ENCODE measurements around the gene TLE7.

Gene TLE7

DNA sequence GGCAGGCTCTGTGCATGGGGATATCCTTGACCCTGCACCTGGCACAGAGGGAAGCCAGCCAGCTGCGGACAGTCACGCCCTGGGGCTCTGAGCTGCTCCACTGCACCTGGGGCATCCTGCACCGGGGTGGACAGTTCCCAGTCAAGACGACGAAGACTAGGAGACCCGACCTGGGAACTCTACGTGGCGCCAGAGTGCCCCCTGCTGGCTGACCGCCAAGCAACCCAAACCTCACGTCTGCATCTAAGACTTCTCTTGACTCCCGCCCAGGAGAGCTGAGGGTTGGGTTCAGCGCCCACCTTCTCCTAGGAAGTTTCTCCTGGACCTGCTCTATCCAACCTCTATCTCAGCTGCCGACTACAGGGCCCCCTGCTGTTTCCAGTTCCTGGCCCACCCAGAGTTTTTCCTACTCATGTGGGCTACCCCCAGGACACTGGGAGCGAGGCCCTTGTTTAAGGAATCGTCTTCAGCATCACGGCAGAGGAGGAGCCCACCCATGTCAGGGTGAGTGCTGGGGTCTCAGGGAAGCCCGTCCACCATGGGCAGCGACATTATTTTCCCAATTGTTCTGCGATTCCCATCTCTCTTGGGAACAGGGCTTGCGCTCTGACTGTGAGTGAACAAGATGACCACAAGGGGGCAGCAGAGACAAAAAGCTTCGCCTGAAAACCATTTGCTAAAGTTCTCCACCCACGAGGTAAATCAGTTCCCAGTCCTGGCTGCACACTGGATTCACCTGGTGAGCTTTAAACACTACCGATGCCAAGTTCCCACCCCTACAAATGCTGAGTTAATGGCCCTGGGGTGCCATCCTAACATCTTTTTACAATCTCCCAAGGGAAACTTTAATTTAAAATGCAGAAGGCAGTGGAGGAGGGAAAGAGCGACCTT, 29.3 kb downstream of the TLE7 start:
- DNase-seq (ENCODE audit: low read depth in 2 of 2), result peak; percentile 38 to 45

DNA sequence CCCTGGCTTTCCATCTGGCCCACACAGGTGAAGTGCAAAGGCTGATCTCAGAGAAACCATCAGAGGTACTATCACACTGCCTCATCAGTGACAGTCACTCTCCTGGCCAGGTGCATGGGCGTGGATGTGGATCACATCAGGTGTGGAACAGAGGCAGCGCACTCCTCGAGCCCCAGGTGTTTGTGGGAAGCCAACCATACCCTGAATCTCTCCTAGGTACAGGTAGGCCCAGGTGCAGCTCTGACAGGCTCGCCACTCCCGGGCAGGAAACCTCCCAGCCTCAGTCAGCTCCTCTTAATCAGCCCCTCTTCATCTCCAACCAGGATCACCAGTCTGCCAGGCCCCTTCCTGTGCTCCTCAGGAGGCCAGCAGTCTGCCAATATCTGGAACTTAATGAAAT, 31.7 kb downstream of the TLE7 start:
- no peak for DNase-seq (ENCODE audit: low read depth in 2 of 2)

DNA sequence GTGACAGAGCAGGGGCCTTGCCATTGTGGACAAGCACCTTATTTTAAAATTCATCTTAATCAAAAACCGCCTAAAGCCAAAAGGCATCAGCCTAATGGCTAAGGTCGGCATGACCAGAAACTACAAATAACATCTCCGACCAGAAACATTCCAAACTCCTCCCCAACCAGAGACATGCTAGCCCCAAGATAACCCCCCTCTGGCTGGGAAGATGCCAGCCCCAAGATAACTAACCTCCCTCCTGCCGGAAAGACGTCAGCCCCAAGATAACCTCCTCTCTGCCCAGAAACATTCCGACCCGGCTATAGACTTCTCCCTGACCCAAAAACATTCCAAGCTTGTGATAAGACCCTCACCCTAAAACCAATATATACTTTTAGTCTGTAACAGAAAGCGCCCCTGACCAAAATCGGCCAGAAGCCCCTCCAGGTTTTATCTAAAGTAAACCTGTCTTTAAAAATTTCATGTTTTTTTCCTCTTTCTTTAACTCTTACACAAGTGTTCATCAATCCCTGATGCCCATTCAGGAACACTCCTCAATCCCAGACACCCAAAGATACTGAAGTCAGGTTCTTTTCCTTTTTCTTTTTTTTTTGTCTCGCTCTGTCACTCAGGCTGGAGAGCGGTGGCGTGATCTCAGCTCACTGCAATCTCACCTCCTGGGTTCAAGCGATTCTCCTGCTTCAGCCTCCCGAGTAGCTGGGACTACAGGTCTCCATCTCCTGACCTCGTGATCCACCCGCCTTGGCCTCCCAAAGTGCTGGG, 32.7 kb downstream of the TLE7 start:
- DNase-seq (ENCODE audit: low read depth in 2 of 2), result no peak

DNA sequence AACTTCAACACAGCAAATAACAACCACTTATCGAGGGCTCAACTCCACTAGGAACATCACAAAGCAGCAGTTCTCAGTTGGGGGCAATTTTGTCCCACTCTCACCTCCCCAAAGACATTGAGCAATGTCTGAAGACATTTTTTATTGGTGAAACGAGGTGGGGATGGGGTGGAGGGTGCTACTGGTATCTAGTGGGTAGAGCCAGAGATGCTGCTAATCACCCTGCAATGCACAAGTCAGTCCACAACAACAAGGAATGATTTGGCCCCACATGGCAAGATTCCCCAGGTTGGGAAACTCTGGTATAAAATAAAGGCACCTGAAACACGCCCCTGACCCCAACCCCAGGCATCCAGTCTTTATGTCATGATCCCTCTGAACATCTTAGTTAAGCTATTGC, 33.3 kb downstream of the TLE7 start:
- no peak for DNase-seq (ENCODE audit: low read depth in 2 of 2)

DNA sequence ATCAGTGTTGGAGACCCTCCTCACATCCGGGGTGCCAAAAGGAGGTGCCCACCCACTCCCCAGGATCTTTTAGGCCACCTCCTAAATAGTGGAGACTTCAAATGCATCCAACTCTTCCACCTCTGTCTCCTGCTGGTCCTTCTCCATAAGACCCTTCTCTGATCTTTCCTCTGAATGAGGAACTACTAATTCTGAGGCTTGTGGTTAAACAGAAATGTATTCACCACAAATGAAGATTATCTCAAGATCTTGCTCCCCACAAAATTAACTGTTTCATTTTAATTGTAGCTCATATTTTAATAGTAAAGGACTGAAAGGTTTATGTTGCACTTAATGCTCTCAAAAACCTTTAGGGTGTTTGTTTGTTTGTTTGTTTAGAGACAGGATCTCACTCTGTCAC, 34.1 kb downstream of the TLE7 start:
- no peak for DNase-seq (ENCODE audit: low read depth in 2 of 2)

DNA sequence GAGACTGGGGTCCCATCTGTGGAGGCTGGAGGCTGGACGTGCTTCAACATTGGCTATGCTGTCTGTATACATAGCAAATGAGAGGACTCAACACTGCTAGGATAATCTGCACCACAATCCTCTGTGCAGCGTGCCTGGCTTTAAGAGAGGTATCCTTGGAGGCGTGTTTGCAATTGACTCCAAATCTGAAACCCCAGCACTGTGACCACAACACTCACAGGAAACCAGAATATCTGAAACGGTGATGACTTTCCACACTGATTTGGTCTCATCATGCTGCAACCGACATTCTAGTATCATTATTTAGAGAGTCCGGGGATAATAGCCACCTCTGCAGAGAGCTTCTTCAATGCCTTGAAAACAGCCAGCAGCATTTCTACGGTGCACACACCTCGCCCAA, 35.1 kb downstream of the TLE7 start:
- DNase-seq (ENCODE audit: low read depth in 2 of 2), result no peak

DNA sequence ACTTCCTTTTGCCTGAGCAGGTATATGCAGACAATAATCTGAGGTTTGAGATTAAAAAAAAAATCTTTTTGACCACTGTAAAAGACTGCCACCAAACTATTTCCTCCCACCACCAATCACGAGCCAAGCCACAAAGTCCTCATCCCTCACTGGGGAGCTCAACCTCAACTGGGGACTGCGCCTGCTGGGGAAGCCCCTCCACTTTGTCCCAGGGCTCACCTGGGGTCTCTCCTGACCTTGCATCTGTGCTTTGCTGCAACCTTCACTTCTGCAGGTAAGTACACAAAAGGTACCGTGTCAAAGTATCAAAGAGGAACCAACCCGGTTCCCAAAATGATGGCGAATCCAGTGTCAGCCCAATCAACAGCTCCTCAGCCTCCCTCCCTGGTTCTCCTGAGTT, 35.5 kb downstream of the TLE7 start:
- no peak for DNase-seq (ENCODE audit: low read depth in 2 of 2)

DNA sequence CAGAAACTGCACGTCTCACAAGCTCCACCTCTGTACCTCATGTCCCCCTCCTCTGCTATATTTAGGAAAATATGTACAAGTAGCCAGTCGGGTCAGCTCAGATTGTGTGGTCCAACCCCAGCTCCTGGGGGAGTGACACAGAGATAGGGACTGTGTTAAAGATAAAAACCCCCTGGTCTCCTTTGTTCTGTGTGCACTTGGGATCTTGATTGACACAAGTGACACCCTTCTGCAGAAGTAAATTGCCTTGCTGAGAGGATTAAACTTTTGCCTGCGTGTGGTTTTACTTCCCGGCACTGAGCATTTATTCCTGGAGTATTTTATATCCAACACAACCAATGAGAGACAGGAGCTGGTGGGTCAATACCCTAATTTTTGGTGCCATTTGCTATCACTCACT, 37.5 kb downstream of the TLE7 start:
- DNase-seq (ENCODE audit: low read depth in 2 of 2), result no peak

DNA sequence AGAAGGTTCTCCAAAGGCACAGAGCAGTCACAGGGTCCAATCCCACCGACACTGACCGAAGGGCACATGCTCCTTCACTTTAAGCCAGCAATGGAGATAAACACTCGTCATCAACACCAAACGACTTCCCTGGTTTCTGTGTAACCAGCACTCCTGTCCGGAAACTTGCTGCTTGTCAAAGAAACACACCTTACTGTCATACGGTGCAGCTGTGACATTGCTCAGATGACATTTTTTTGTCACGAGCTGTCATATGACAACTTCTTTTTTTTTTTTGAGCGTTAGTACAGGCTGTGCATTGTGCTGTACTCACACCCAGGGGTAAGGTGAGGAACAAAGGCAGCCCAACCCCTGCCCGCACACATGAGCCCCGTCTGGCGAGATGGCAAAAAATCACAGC, 39.2 kb downstream of the TLE7 start:
- no peak for DNase-seq (ENCODE audit: low read depth in 2 of 2)

DNA sequence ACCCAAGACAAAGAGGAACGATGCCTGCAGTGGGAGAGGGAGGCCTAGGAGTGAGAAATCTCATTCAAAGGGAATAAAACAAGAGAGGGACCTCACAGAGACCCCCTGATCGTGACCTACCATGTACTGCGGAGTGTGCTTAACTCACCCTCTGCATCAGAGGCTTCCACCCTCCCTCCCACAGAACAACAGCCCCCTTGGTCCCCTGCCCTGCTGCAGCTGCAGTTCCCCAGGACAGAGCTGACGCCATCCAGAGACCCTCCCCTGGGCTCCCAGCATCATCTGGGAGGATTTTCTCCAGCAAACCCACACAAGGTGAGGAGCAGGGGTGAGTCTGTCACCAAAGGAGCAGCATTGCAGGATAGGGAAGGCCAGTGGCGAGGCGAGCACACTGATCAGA, 39.8 kb downstream of the TLE7 start:
- DNase-seq (ENCODE audit: low read depth in 2 of 2), result no peak

DNA sequence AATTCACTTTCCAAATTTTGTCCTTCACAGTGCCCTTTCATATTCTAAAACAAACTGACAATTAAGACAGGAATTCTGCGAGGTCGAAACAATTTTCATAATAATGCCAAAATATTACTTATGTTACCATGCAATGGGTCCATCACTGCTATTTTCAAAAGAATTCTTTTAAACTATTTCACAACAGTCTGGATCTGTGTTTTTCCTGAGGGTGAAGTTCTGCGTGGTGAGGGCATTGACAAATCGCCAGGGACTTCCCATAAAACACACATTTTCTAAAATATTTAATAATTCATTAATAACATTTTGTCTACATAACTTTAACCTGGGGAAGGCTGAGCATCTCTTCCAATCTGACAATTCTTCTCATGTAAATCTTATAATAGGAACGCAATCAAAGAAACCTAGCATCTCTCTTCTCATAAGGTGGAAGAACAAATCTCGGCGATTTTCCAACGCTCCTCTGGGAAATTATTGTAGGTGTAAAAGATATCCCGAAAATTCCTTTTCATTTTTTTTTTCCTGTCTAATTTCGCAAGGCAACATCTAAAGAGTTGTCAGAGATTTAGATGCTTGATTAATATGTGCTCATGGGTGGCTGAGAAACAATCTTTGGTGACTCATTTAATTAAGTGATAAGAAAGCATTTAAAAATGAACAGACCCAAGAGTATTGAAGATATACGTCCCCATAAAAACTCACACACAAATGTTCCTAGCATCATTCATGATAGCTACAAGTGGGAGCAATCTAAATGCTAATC, 41.9 kb downstream of the TLE7 start:
- no peak for DNase-seq (ENCODE audit: low read depth in 2 of 2)

DNA sequence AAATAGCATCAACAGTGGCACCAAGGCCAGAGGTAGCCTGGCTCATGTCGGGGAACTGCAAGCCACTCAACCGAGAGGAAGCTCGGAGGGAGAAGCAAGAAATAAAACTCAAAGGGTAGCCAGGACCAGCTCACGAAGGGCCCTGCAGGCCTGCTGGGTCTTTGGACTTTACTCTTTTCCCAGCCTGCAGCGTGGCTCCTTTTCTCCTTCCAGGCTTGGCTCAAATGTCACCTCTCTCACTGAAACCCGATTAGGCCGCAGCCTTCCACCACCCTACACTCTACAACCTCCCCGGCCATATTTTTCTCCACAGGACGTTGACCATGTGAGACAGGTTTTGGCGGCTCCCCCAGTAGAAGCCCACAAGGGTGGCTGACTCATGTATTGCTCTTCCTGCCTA, 45.3 kb downstream of the TLE7 start:
- no peak for DNase-seq (ENCODE audit: low read depth in 2 of 2)

DNA sequence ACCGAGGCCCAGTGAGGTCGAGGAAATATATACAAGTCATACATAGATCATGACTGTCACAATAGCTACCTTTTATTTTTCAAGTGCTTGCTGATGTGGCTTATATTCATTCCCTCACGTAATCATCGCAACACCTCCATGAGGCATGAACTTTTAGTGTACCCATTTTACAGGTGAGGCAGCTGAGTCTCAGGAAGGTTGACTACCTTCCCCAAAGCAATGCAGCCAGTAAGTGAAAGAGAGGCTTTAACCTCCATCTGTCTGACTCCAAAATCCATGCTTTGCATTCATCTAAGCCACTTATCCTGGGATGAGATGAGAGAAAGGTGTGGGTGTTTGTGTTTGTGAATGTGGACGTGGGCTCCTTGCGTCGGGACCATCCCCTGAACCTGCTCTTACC, 52.5 kb downstream of the TLE7 start:
- DNase-seq (ENCODE audit: low read depth in 2 of 2), result no peak

DNA sequence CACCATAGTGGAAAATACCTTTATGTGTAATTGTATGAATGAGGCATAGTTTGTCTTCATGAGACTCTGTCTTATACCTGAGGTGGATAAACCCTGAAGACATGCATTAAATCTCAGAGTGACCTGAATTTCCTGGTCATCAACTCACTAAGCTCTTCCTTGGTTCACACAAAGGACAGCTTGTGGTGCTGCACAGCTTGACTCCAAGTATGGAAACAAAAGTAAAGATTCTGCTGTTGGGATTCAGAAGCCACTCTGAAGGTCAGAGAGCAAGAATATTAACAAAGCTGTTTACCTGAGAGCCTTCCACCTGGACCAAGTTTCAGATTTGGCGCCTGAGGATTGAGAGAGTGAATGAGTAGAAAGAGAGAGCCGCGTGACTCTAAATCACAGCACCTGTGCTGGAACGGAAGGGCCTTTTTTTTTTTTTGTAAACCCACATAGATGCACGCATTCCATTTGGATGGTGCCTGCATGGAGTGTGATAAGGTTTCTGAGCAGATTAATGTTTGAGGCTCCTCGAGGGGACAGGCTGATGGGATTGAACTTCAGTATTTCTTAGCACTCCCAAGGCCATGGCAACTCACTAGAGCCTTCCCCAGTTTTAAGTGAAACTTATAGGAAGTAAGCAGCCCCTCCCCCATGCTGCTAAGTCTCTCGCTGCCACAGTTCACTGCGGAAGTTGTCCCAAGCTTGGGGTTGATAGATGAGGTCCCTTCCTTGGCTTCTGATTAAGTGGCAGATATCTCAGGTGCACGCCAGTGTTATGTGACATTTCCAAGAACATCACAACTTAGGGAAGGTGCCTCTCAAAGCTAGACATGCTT, 54.6 kb downstream of the TLE7 start:
- DNase-seq (ENCODE audit: low read depth in 2 of 2), result no peak

DNA sequence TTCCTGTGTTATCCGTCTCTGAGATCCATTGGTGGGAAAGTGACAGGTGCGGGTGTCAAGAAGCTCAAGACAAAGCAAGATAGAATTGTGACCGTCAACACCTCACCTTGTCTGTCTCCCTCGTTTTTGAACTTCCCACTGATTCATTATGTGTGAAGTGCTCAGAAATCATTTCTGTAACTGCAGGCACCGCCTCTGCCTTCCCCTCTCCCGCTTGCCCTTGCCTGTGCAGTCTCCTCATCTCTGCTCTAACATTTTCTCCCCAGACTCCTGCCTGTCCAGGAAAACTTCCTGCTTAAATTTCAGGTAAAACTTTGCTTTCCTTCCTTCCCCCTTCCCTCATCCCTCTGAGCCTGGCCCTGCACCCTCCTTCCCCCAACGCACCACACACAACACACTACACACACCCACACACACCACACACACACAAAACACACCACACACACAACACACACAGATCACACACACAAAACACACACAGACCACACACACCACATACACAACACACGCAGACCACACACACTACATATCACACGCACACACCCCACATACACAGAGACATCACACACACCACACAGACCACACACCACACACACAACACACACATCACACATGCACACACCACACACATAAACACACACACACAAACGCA, 57.7 kb downstream of the TLE7 start:
- DNase-seq (ENCODE audit: low read depth in 2 of 2), result no peak

DNA sequence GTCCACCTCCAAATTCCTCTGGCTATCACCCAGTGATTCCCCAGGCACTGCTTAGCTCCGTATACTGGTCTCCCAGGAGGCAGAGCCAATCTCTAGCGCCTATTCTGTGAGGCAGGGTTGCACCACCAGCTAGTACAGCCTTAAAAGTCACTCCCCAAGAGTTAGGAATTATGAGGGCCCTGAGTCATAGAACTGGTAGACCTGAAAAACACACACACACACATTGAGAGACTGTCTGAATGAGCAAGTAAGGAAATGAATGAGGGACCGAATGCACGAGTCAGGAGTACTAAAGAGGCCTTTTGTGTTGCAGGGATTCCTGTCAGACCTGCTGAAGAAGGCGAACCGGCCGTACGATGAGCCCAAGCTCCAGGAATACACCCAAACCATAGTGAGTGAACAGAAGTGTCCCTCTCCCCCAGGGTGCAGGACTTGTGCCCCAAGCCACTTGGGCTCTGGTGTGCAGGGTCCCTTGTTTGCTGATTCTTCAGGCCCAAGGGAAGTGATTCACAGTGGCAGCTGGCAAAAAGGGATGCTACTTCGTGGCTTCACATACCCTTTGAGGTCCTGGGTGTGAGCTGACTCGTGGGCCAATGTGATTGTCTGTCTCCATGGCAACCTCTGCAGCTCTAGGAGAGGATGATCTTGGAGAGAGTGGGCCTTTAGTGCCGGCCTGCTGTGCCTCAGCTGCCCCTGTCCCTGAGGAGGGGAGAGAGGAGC, 58.6 kb downstream of the TLE7 start:
- no peak for DNase-seq (ENCODE audit: low read depth in 2 of 2)

DNA sequence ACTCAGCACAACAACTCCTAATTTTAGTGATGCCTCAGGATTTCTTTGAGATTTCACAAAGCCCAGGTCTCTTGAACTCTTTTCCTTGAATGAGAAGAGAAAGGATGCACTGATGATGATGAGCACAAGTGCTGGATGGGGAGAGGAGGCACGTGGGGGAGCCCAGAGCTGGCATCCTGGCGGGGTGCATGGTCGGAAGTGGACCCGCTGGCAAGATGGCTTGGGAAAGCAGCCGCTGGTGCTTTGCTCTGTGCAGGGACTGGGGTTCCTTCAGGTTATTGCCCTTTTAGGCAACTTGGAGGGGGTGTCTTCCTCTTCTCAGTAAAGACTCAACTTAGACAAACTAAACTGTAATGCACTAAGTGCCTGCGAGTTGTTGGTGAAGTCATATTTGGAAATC, 61.0 kb downstream of the TLE7 start:
- DNase-seq (ENCODE audit: low read depth in 2 of 2), result no peak
